C4-2B (cell line): ENCODE measurements around the gene IDH3B.

Experiments used
- ZFX ChIP-seq: fragments of 450-650 bp; IDR thresholded peaks from 2 replicates; pipeline ENCODE4 v1.6.1; 2017
- TF ChIP-seq, protein P1 (sequence below): fragments of 450-650 bp; conservative IDR thresholded peaks from 2 replicates; pipeline ENCODE4 v1.5.1; 2017; ENCODE audit warnings: mild to moderate bottlenecking

DNA sequence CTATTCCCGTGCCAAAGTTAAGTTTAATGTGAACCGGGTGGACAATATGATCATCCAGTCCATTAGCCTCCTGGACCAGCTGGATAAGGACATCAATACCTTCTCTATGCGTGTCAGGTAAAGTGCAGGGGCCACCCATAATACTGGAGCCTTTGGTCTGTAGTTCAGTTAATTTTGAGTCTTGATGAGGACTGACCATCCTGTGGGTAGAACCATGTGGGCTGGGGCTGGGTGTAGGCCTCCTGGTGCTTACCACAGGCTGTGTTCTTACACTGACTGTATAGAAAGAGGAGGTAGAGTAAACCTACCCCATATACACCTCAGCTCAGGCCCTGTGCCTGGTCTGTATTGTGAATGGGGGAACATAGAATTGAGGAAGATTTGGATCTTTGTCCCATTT is 9.2 kb downstream of the IDH3B start:
- TF ChIP-seq, protein P1, sequence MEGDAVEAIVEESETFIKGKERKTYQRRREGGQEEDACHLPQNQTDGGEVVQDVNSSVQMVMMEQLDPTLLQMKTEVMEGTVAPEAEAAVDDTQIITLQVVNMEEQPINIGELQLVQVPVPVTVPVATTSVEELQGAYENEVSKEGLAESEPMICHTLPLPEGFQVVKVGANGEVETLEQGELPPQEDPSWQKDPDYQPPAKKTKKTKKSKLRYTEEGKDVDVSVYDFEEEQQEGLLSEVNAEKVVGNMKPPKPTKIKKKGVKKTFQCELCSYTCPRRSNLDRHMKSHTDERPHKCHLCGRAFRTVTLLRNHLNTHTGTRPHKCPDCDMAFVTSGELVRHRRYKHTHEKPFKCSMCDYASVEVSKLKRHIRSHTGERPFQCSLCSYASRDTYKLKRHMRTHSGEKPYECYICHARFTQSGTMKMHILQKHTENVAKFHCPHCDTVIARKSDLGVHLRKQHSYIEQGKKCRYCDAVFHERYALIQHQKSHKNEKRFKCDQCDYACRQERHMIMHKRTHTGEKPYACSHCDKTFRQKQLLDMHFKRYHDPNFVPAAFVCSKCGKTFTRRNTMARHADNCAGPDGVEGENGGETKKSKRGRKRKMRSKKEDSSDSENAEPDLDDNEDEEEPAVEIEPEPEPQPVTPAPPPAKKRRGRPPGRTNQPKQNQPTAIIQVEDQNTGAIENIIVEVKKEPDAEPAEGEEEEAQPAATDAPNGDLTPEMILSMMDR: no peak
- TF ChIP-seq ZFX: no peak
